Ovary (tissue), 9 donors: ENCODE measurements around the gene DNAAF8. TPM values are rescaled to one million over a fixed set of nuclear protein-coding genes. Genes with fewer than 3 reads are reported as not detected.

ENCODE experiments used
- DNase-seq, 5 donors: peaks; one replicate each; pipeline ENCODE4 v3.0.0-alpha.2; 2019 to 2020
- H3K27ac ChIP-seq, 2 donors: fragments of 200-600 bp; one replicate each; pipeline versions ENCODE4 v1.5.1 to v1.8.0; 2019 to 2022
- H3K27me3 ChIP-seq: fragments of 200-600 bp; one replicate; pipeline ENCODE4 v1.8.0; 2022
- H3K36me3 ChIP-seq: fragments of 200-600 bp; sonication (generic); one replicate; pipeline ENCODE4 v1.5.1; 2019
- H3K4me1 ChIP-seq: one replicate; pipeline ENCODE4 v1.8.1; 2013; ENCODE audit warnings: mild to moderate bottlenecking, moderate library complexity; ENCODE audit not compliant: insufficient read depth
- H3K4me3 ChIP-seq: fragments of 200-600 bp; sonication (generic); one replicate; pipeline ENCODE4 v1.5.1; 2017
- H3K9me3 ChIP-seq, 2 donors: fragments of 200-600 bp in 1 of 2; sonication (generic) in 1 of 2; one replicate each; pipeline versions ENCODE4 v1.5.1 to v1.8.1; 2013 to 2019; ENCODE audit warnings: mild to moderate bottlenecking in 1 of 2, moderate library complexity in 1 of 2
- CTCF ChIP-seq, 3 donors: fragments of 450-650 bp in 2 of 3; fragments of 200-600 bp in 1 of 3; IDR thresholded peaks; one replicate each; pipeline versions ENCODE4 v1.5.1 to v1.8.0; 2016 to 2022; ENCODE audit warnings: antibody characterized with exemption in 3 of 3, mild to moderate bottlenecking in 1 of 3
- EP300 ChIP-seq: sonication (generic); formaldehyde crosslinking; IDR thresholded peaks from one replicate; pipeline ENCODE4 v1.6.1; 2017; ENCODE audit warnings: antibody characterized with exemption
- POLR2A ChIP-seq: fragments of 450-650 bp; IDR thresholded peaks from one replicate; pipeline ENCODE4 v1.6.1; 2017; ENCODE audit warnings: antibody characterized with exemption, mild to moderate bottlenecking, moderate library complexity
- WGBS, 3 donors: extraction: QIAGEN DNeasy Blood & Tissue Kit in 1 of 3; methylation state at CpG; one replicate each; pipeline versions ENCODE4 v1.1.5 to v1.1.7; 2013 to 2017; 5-methylcytosine and 5-hydroxymethylcytosine counted together
- intact Hi-C, 4 donors: fragments of 100-400 bp; cut with DNase I; formaldehyde crosslinking; loops; one replicate each; pipeline versions ENCODE4 v1.11.0 to v1.15.1; 2022 to 2023
- polyA plus RNA-seq, 2 donors: library from polyadenylated mRNA; stranded (reverse); fragments of 200-250 nt in 1 of 2; fragments of 350-450 nt in 1 of 2; fragmentation: Illumina TruSeq in 1 of 2; extraction: RNeasy Lipid Tissue Mini Kit (QIAGEN cat#74804) in 1 of 2; gene quantifications; one replicate each; pipeline ENCODE4 v1.2.3, GENCODE V29; 2013 to 2014
- total RNA-seq, 7 donors: library from RNA; depleted of rRNA in 2 of 7; stranded (reverse); fragments of >200 nt in 2 of 7; fragmentation: NEBNext Ultra II Directional in 3 of 7; extraction: Animal tissue kit (Norgen Biotek cat#: 25700) in 3 of 7; gene quantifications; one replicate each; pipeline versions ENCODE4 v1.1.0 to v1.2.4, GENCODE V29; 2016 to 2023
- donor health status: DM: no; HTN: no; CAD: no; lungs with moderate emphysema.
- donor health status: DM: no; HTN: no; CAD: no.
- donor health status: Bipolar disorder and iron deficiency.
- donor health status: DM: yes; HTN: yes; CAD: no.
- donor health status: DM: no; HTN: no; CAD: no.
- donor health status: DM: yes; HTN: yes; CAD: no.

The DNAAF8 gene
- total and polyA plus RNA-seq, 9 donors, result 0.35 to 9.1 (median 1.2) TPM

- 72 to 80% (median 77%) methylated on average over 10 of the region's 10 CpGs for WGBS, 3 donors
- Histone ChIP-seq H3K36me3 (no peaks in the 10 kb centered on the region), H3K4me1 (no peaks in the 10 kb centered on the region), H3K9me3 (no peaks in the 10 kb centered on the region), H3K4me3 (no peak overlapping the region), H3K27ac (no peak overlapping the region), H3K27me3 (no peaks in the 10 kb centered on the region)
- intact Hi-C loops, result no loop called here
- TF ChIP-seq EP300, result no peak
- DNase-seq, result no peak
Measured at GRCh38 chr16:4790871-4791270, 56.5 kb downstream of the DNAAF8 start.

- H3K27me3 ChIP-seq, result no peaks in the 10 kb centered on the region
- H3K9me3 ChIP-seq, result no peaks in the 10 kb centered on the region
- TF ChIP-seq CTCF (IDR thresholded peaks at IDR 0.05), result no peak
- TF ChIP-seq POLR2A, result no peak
- TF ChIP-seq EP300, result no peak
- 55 to 65% (median 59%) methylated on average over 13 of the region's 13 CpGs for WGBS, 3 donors
- intact Hi-C loops, result no loop called here
- H3K4me3 ChIP-seq, result no peak overlapping the region
- no peak for DNase-seq
- H3K36me3 ChIP-seq, result no peaks in the 10 kb centered on the region
- no peaks in the 10 kb centered on the region for H3K4me1 ChIP-seq
- no peak overlapping the region for H3K27ac ChIP-seq
Measured at GRCh38 chr16:4792951-4793513, 58.7 kb downstream of the DNAAF8 start.

GRCh38 chr16:4795181-4795827 is 61.0 kb downstream of the DNAAF8 start, which contains the start of gene SMIM22:
Gene SMIM22 (plus strand): TSS chr16:4795369. CDS start chr16:4795735, 366 bp downstream.
- DNase-seq, result no peak
- no peaks in the 10 kb centered on the region for H3K4me1 ChIP-seq
- no peaks in the 10 kb centered on the region for H3K36me3 ChIP-seq
- no peak for TF ChIP-seq CTCF (IDR thresholded peaks at IDR 0.05)
- no peak for TF ChIP-seq EP300
- no peak for TF ChIP-seq POLR2A
- no peaks in the 10 kb centered on the region for H3K27me3 ChIP-seq
- WGBS, 3 donors, result 62 to 69% (median 64%) methylated on average over 14 of the region's 14 CpGs
- H3K9me3 ChIP-seq, result no peaks in the 10 kb centered on the region
- H3K4me3 ChIP-seq, result no peak within 1 kb of the TSS
- intact Hi-C loops, result no loop called here
- no peak within 1 kb of the TSS for H3K27ac ChIP-seq

- no peak for TF ChIP-seq POLR2A
- no peak for TF ChIP-seq EP300
- TF ChIP-seq CTCF (IDR thresholded peaks at IDR 0.05), result no peak
- WGBS, 3 donors, result 89 to 93% (median 90%) methylated on average over 30 of the region's 30 CpGs
- intact Hi-C loops, result no loop called here
- no peaks in the 10 kb centered on the region for H3K4me1 ChIP-seq
- no peak overlapping the region for H3K27ac ChIP-seq
- H3K4me3 ChIP-seq, result no peak overlapping the region
- DNase-seq, result no peak
- no peaks in the 10 kb centered on the region for H3K36me3 ChIP-seq
- H3K9me3 ChIP-seq, result no peaks in the 10 kb centered on the region
- no peaks in the 10 kb centered on the region for H3K27me3 ChIP-seq
Measured at GRCh38 chr16:4795828-4796572, 61.7 kb downstream of the DNAAF8 start.
